Activated B cell treated with CpG ODN at 0.5 μM for 24 hours (primary cell): ENCODE results near the gene RSPO1. TPM values are rescaled to one million over a fixed set of nuclear protein-coding genes. Genes with fewer than 3 reads are reported as not detected.
A peak's percentile ranks its signal among the peaks of the same experiment; 100 is the strongest.
"Not testable (repeated sequence)": the region's sequence is repeated elsewhere in the genome, so short reads cannot be mapped to it uniquely, and the experiment has no call there.

Experiments used
- ATAC-seq: fragments of 200-7000 bp; cut with Tn5 transposase; one replicate; pipeline ENCODE4 v1.10.0; 2021; ENCODE audit warnings: low read depth, mild to moderate bottlenecking, moderate library complexity
- CTCF ChIA-PET: fragments of 350-600 bp; sonication (Branson Sonifier 250); formaldehyde crosslinking; loops from one replicate; lab custom pipeline; 2021; ENCODE audit warnings: antibody characterized with exemption; lab: Charles Lee
- POLR2A ChIA-PET: fragments of 350-600 bp; sonication (Branson Sonifier 250); formaldehyde crosslinking; loops from one replicate; lab custom pipeline; 2021; ENCODE audit warnings: antibody characterized with exemption; lab: Charles Lee
- DNase-seq: peaks from one replicate; pipeline ENCODE4 v3.0.0; 2022
- H3K27ac Mint-ChIP-seq: one replicate; pipeline ENCODE4 v1.8.0; 2020; ENCODE audit warnings: mixed read lengths
- H3K27me3 Mint-ChIP-seq: one replicate; pipeline ENCODE4 v1.8.0; 2021; ENCODE audit warnings: mixed read lengths
- H3K36me3 Mint-ChIP-seq: one replicate; pipeline ENCODE4 v1.8.0; 2021; ENCODE audit warnings: low read depth, mixed read lengths
- H3K4me1 Mint-ChIP-seq: one replicate; pipeline ENCODE4 v1.8.0; 2021; ENCODE audit warnings: mixed read lengths
- H3K4me3 Mint-ChIP-seq: one replicate; pipeline ENCODE4 v1.8.0; 2020; ENCODE audit warnings: mild to moderate bottlenecking, mixed read lengths
- H3K9me3 Mint-ChIP-seq: one replicate; pipeline ENCODE4 v1.8.0; 2020; ENCODE audit warnings: mixed read lengths
- intact Hi-C: fragments of 100-400 bp; cut with micrococcal nuclease; formaldehyde crosslinking; loops from one replicate; pipeline ENCODE4 v1.15.1; 2024
- total RNA-seq: library from RNA; stranded (reverse); gene quantifications from 2 replicates; pipeline ENCODE4 v1.2.3, GENCODE V29; 2022
- TF ChIP-seq, protein P1 (sequence below): fragments of 200-600 bp; IDR thresholded peaks from one replicate; pipeline ENCODE4 v1.8.0; 2022; ENCODE audit warnings: antibody characterized with exemption, mild to moderate bottlenecking

Gene RSPO1, protein sequence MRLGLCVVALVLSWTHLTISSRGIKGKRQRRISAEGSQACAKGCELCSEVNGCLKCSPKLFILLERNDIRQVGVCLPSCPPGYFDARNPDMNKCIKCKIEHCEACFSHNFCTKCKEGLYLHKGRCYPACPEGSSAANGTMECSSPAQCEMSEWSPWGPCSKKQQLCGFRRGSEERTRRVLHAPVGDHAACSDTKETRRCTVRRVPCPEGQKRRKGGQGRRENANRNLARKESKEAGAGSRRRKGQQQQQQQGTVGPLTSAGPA
- total RNA-seq = not detected in 2 replicates

DNA sequence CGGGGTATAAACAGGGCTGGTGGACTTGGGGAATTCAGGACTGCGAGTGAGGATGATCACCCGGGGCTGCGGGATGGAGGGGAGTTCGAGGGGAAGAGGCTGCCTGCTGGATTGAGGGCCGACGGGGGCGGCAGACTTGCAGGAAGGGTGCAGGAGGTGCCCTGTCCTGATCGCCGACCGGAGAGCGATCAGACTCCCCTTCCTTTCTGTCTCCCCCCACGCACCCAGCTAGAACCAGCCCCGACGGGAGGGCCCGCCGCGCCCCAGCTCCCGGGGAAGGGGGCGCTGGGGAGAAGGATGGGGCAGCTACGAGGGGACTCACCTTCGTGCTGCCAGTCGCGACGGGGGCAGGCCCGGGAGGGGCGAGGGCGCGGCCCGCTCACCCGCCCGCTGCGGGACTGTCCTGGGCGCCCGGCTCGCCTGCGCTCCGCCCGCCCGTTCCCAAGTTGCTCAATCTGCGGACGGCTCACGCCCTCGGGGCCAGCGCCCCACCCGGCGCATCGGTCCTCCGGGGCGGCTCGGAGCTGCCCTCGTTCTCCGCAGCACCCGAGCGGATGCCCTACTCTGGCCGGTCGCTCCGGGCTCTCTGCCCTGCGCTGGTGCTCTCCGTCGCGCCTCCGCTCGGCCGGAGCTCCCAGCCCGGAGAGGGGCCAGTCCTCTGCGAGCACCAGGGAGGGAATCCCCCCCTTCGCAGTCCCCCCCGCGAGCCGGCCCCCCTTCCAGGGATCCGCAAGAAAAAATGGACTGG is at the start of gene RSPO1:
RSPO1 (minus strand) TSS at position 649 of the 748 bp plus-strand sequence. CDS start 5,231 bp downstream, outside the sequence.
- POLR2A ChIA-PET = no interaction called here
- Mint-ChIP-seq H3K9me3 (no peaks in the 10 kb centered on the region), H3K27ac (no peak within 1 kb of the TSS), H3K36me3 (no peaks in the 10 kb centered on the region), H3K4me1 (peaks cover 16% of the 10 kb centered on the region), H3K27me3 (peaks cover 68% of the 10 kb centered on the region), H3K4me3 (no peak within 1 kb of the TSS)
- CTCF ChIA-PET = no interaction called here
- TF ChIP-seq, protein P1, sequence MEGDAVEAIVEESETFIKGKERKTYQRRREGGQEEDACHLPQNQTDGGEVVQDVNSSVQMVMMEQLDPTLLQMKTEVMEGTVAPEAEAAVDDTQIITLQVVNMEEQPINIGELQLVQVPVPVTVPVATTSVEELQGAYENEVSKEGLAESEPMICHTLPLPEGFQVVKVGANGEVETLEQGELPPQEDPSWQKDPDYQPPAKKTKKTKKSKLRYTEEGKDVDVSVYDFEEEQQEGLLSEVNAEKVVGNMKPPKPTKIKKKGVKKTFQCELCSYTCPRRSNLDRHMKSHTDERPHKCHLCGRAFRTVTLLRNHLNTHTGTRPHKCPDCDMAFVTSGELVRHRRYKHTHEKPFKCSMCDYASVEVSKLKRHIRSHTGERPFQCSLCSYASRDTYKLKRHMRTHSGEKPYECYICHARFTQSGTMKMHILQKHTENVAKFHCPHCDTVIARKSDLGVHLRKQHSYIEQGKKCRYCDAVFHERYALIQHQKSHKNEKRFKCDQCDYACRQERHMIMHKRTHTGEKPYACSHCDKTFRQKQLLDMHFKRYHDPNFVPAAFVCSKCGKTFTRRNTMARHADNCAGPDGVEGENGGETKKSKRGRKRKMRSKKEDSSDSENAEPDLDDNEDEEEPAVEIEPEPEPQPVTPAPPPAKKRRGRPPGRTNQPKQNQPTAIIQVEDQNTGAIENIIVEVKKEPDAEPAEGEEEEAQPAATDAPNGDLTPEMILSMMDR = no peak
- intact Hi-C loops = no loop called here
- peak; percentile 28 for ATAC-seq
- DNase-seq = no peak

DNA sequence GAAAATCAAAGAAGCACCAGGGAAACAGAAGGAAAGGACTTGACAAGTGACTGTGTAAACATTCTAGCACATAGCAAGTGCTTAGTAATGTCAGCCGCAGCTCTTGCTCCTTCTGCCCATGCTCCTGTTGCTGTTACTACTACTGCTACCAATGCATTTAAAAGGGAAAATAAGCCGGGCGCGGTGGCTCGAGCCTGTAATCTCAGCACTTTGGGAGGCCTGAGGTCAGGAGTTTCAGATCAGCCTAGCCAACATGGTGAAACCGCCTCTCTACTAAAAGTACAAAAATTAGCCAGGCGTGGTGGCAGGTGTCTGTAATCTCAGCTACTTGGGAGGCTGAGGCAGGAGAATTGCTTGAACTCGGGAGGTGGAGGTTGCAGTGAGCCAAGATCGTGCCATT is 49.5 kb upstream of the RSPO1 start:
- H3K27me3 Mint-ChIP-seq, intact Hi-C loops, H3K9me3 Mint-ChIP-seq, ATAC-seq, DNase-seq, H3K4me3 Mint-ChIP-seq, H3K27ac Mint-ChIP-seq: not testable (repeated sequence)
- ChIA-PET POLR2A (interaction anchor here (1.6 kb wide), 1 partner anchor 82 kb away, joined by 4 read pairs; no protein-coding TSS in a partner anchor), CTCF (interaction anchor here (1.5 to 8.9 kb wide), 3 partner anchors 83 to 197 kb away, joined by 3 to 181 read pairs (median 23); no protein-coding TSS in a partner anchor)
- Mint-ChIP-seq H3K4me1 (peaks cover 15% of the 10 kb centered on the region), H3K36me3 (peaks cover 62% of the 10 kb centered on the region)

GRCh38 chr1:37682334-37682987 is 47.8 kb upstream of the RSPO1 start:
- CTCF ChIA-PET = interaction anchor here (0.6 to 8.9 kb wide), 17 partner anchors 8 to 979 kb away, joined by 3 to 181 read pairs (median 4); partner anchors contain the start of genes GNL2, MEAF6 and MTF1

DNA sequence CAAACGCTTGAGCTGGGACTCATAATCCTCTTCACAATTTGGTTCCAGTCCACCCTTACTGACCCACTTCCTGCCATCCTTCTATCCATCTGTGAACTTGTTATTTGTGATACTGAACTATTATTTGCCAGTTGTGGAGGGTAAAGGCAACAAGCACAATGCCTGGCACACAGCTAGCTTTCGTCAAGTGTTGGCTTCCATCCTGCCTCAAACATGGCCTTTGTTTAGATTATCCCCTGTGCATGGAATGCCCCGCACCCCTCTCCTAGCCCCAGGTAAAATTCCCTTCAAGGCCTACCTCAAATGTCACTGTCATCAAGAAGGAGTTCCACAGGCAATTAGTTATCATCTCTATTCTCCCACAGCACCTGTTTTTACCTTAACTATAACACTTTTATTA is 46.2 kb upstream of the RSPO1 start:
- H3K27me3 Mint-ChIP-seq = no peaks in the 10 kb centered on the region
- H3K9me3 Mint-ChIP-seq = no peaks in the 10 kb centered on the region
- CTCF ChIA-PET = interaction anchor here (1.2 to 8.9 kb wide), 6 partner anchors 22 to 194 kb away, joined by 4 to 181 read pairs (median 10); no protein-coding TSS in a partner anchor
- H3K36me3 Mint-ChIP-seq = peaks cover 43% of the 10 kb centered on the region
- ATAC-seq = no peak
- peaks cover 22% of the 10 kb centered on the region for H3K4me1 Mint-ChIP-seq
- no peak for DNase-seq
- no peak overlapping the region for H3K4me3 Mint-ChIP-seq
- POLR2A ChIA-PET = interaction anchor here (0.6 to 2.4 kb wide), 3 partner anchors 10 to 171 kb away, joined by 4 to 9 read pairs (median 9); a partner anchor contains a TSS
- TF ChIP-seq, protein P1 = no peak
- intact Hi-C loops = no loop called here
- H3K27ac Mint-ChIP-seq = no peak overlapping the region

More at GRCh38 chr1:37682334-37682987, 47.8 kb upstream of the RSPO1 start:
- peaks cover 6% of the 10 kb centered on the region for H3K4me1 Mint-ChIP-seq
- intact Hi-C loops = loop anchor here (1.0 to 2.0 kb wide), 4 partner anchors 79 to 227 kb away; partner anchors contain the start of gene GNL2
- no peaks in the 10 kb centered on the region for H3K9me3 Mint-ChIP-seq
- POLR2A ChIA-PET = interaction anchor here (2.1 to 2.4 kb wide), 2 partner anchors 9 to 79 kb away, joined by 9 read pairs; a partner anchor contains a TSS
- ATAC-seq (peak; percentile 96), DNase-seq (peak; percentile 59)
- H3K36me3 Mint-ChIP-seq = peaks cover 53% of the 10 kb centered on the region
- TF ChIP-seq, protein P1 = peak; percentile 91
- H3K4me3 Mint-ChIP-seq = no peak overlapping the region
- H3K27ac Mint-ChIP-seq = peak overlapping the region; percentile 77
- no peaks in the 10 kb centered on the region for H3K27me3 Mint-ChIP-seq

GRCh38 chr1:37677808-37678207 is 43.1 kb upstream of the RSPO1 start:
- TF ChIP-seq, protein P1 = no peak
- ChIA-PET POLR2A (interaction anchor here (2.7 kb wide), 1 partner anchor 13 kb away, joined by 10 read pairs; the partner anchor contains the start of gene CDCA8), CTCF (interaction anchor here (1.6 to 8.9 kb wide), 2 partner anchors 13 to 77 kb away, joined by 4 to 181 read pairs; a partner anchor contains a TSS)
- no peaks in the 10 kb centered on the region for H3K27me3 Mint-ChIP-seq
- H3K4me3 Mint-ChIP-seq = no peak overlapping the region
- no peaks in the 10 kb centered on the region for H3K9me3 Mint-ChIP-seq
- H3K4me1 Mint-ChIP-seq = peaks cover 31% of the 10 kb centered on the region
- ATAC-seq (no peak), DNase-seq (no peak)
- no peak overlapping the region for H3K27ac Mint-ChIP-seq
- H3K36me3 Mint-ChIP-seq = peaks cover 15% of the 10 kb centered on the region
- intact Hi-C loops = no loop called here
